ENCODE data around the gene AHRR. TPM values are rescaled to one million over a fixed set of nuclear protein-coding genes. Genes with fewer than 3 reads are reported as not detected.

The AHRR gene
- total RNA-seq, 2 donors from 2014 or later, result 0.12 to 0.30 TPM

GRCh38 chr5:457195-457961 is 135.9 kb downstream of the AHRR start:
- peaks cover 0 to 5% of the 10 kb centered on the region in 2 donors for H3K9me3 ChIP-seq
- no peak for TF ChIP-seq CTCF (IDR thresholded peaks at IDR 0.05)
- no peak for DNase-seq (ENCODE audit: low spot score)
- peaks cover 67% of the 10 kb centered on the region for H3K36me3 ChIP-seq
- H3K27me3 ChIP-seq, result no peaks in the 10 kb centered on the region
- H3K4me3 ChIP-seq, result no peak overlapping the region
- no peaks in the 10 kb centered on the region for H3K4me1 ChIP-seq
- no peak overlapping the region for H3K27ac ChIP-seq

DNA sequence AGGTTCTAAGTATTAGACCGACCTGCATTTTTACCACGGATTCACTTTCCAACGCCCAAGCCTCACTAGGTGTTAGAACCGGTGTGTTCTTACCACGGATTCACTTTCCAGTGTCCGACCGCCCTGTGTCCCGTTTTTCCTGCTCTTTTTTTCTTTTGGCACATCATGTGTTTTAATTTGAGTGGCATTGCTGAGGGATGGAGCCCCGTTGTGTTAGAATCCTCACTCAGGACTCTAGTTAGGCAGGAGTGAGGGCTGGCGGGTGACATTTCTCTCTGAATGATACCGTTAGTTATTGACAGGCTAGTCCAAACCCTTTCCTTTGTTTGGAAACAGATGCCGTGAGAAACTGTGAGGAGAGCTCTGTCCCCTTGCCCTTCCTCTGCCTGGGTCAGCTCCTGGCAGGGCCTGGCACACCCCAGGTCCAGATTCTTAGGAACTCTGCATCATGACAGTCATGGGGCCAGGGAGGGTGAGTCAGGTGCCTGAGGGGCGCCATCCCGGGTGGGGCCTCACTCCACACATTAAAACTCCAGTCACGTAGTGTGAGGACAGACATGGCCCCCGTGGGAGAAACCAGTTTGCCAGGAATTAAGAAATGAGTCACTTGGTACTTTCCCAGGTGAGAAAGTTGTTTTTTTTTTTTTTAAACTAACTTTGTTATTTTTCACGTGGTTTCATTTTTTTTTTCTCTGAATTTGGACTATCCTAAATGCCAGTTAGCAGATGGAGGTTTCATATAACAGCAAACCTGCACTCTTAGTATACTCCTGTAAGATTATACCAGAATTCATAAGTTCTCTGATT is 137.2 kb downstream of the AHRR start:
- Histone ChIP-seq H3K27ac (no peak overlapping the region), H3K4me3 (no peak overlapping the region), H3K4me1 (no peaks in the 10 kb centered on the region), H3K9me3 (no peaks in the 10 kb centered on the region), H3K27me3 (no peaks in the 10 kb centered on the region), H3K36me3 (peaks cover 64% of the 10 kb centered on the region)
- no peak for TF ChIP-seq CTCF (IDR thresholded peaks at IDR 0.05)
- DNase-seq (ENCODE audit: low spot score), result no peak

- Histone ChIP-seq H3K9me3 (no peaks in the 10 kb centered on the region), H3K36me3 (peaks cover 66% of the 10 kb centered on the region), H3K27ac (no peak overlapping the region), H3K4me3 (no peak overlapping the region), H3K27me3 (no peaks in the 10 kb centered on the region), H3K4me1 (no peaks in the 10 kb centered on the region)
- DNase-seq (ENCODE audit: low spot score), result no peak
- no peak for TF ChIP-seq CTCF (IDR thresholded peaks at IDR 0.05)
Measured at GRCh38 chr5:459562-460272, 138.2 kb downstream of the AHRR start.

- no peak for TF ChIP-seq CTCF (IDR thresholded peaks at IDR 0.05)
- Histone ChIP-seq H3K27ac (no peak overlapping the region), H3K9me3 (no peaks in the 10 kb centered on the region), H3K4me1 (no peaks in the 10 kb centered on the region), H3K27me3 (no peaks in the 10 kb centered on the region), H3K36me3 (peaks cover 71% of the 10 kb centered on the region), H3K4me3 (no peak overlapping the region)
- DNase-seq (ENCODE audit: low spot score), result no peak
Measured at GRCh38 chr5:460273-460625, 138.7 kb downstream of the AHRR start.

GRCh38 chr5:462051-462481 is 140.6 kb downstream of the AHRR start:
- no peak for DNase-seq (ENCODE audit: low spot score)
- Histone ChIP-seq H3K27me3 (no peaks in the 10 kb centered on the region), H3K4me3 (no peak overlapping the region), H3K36me3 (peaks cover 78% of the 10 kb centered on the region), H3K9me3 (no peaks in the 10 kb centered on the region), H3K4me1 (no peaks in the 10 kb centered on the region), H3K27ac (peak overlapping the region in 1 of 2 donors; percentile 11)
- TF ChIP-seq CTCF (IDR thresholded peaks at IDR 0.05), result no peak
